ENCODE data around the gene CEP57. TPM values are rescaled to one million over a fixed set of nuclear protein-coding genes. Genes with fewer than 3 reads are reported as not detected.

Gene CEP57
- total RNA-seq, 1 donor: 48.4 TPM

DNA sequence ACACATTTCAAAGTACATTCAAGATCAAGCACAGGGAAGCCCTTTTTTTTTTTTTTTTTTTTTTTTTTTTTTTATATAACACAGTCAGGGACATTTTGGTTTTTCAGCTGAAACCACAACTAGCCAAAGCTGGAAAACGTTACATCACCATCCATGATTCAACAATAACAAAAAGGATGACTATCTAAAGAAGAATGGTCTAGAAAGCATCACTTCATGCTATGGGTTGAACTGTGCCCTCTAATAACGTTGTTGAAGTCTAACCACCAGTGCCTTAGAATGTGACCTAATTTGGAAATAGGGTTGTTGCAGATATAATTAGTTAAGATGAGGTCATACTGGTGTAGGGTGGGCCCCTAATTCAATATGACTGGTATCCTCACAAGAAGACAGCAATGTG, 87.0 kb downstream of the CEP57 start:
- peak; percentile 98 for DNase-seq (ENCODE audit: low read depth)
- TF ChIP-seq CTCF (IDR thresholded peaks at IDR 0.05; ENCODE audit: insufficient read depth, low read depth, low read length): no peak
- H3K4me3 ChIP-seq (ENCODE audit: low read depth, low read length): no peak overlapping the region

Small RNA genes lying within 50 kb of the gene (small RNA-seq; reads per million reads assigned to genes)
- gene RNA5SP345: not detected

Other genes starting within 250 kb of the CEP57 start
- 15.1 and 22.2 TPM in 2 replicates for gene FAM76B, start 716 bp upstream of the CEP57 start, total RNA-seq
- gene MTMR2, start 133.6 kb downstream of the CEP57 start, total RNA-seq: 49.3 and 53.5 TPM in 2 replicates

Data from fibroblast of villous mesenchyme (primary cell).